Osteocyte (in vitro differentiated cells): Measurements from ENCODE around the gene CSKMT. TPM values are rescaled to one million over a fixed set of nuclear protein-coding genes. Genes with fewer than 3 reads are reported as not detected.

Source experiments
- DNase-seq: peaks from one replicate; pipeline ENCODE4 v3.0.0; 2021; ENCODE audit warnings: mixed read lengths; ENCODE audit not compliant: unreplicated experiment; ENCODE audit errors: extremely low spot score
- H3K27ac Mint-ChIP-seq: one replicate; pipeline ENCODE4 v1.8.0; 2021; ENCODE audit warnings: mild to moderate bottlenecking, mixed read lengths; ENCODE audit not compliant: unreplicated experiment
- H3K27me3 Mint-ChIP-seq: one replicate; pipeline ENCODE4 v1.8.0; 2021; ENCODE audit warnings: mixed read lengths; ENCODE audit not compliant: unreplicated experiment
- H3K36me3 Mint-ChIP-seq: one replicate; pipeline ENCODE4 v1.8.0; 2021; ENCODE audit warnings: mixed read lengths; ENCODE audit not compliant: unreplicated experiment
- H3K4me1 Mint-ChIP-seq: one replicate; pipeline ENCODE4 v1.8.0; 2021; ENCODE audit warnings: mixed read lengths; ENCODE audit not compliant: unreplicated experiment
- H3K4me3 Mint-ChIP-seq: one replicate; pipeline ENCODE4 v1.8.0; 2021; ENCODE audit warnings: mild to moderate bottlenecking, moderate library complexity, mixed read lengths; ENCODE audit not compliant: unreplicated experiment
- H3K9me3 Mint-ChIP-seq: one replicate; pipeline ENCODE4 v1.8.0; 2021; ENCODE audit warnings: mixed read lengths; ENCODE audit not compliant: unreplicated experiment
- CTCF ChIP-seq: fragments of 200-600 bp; sonication (generic); IDR thresholded peaks from 2 replicates; pipeline ENCODE4 v1.5.0; 2021; ENCODE audit warnings: antibody characterized with exemption, mild to moderate bottlenecking, moderate library complexity
- total RNA-seq: library from RNA; stranded (reverse); gene quantifications from 2 replicates; pipeline ENCODE4 v1.2.1, GENCODE V29; 2021

Gene CSKMT
- total RNA-seq, 1 donor from 2014 or later, result 27.3 TPM

- H3K4me3 Mint-ChIP-seq, result peak overlapping the region; percentile 50
- no peaks in the 10 kb centered on the region for H3K9me3 Mint-ChIP-seq
- H3K27me3 Mint-ChIP-seq, result no peaks in the 10 kb centered on the region
- no peak for DNase-seq
- peaks cover 21% of the 10 kb centered on the region for H3K36me3 Mint-ChIP-seq
- H3K27ac Mint-ChIP-seq, result no peak overlapping the region
- no peak for TF ChIP-seq CTCF
- peaks cover 50% of the 10 kb centered on the region for H3K4me1 Mint-ChIP-seq
Measured at GRCh38 chr11:62676698-62677097, 11.6 kb downstream of the CSKMT start.

GRCh38 chr11:62677156-62677555 is 12.0 kb downstream of the CSKMT start:
- no peaks in the 10 kb centered on the region for H3K9me3 Mint-ChIP-seq
- no peak for DNase-seq
- no peak for TF ChIP-seq CTCF
- H3K4me1 Mint-ChIP-seq, result peaks cover 48% of the 10 kb centered on the region
- H3K36me3 Mint-ChIP-seq, result peaks cover 21% of the 10 kb centered on the region
- H3K27me3 Mint-ChIP-seq, result no peaks in the 10 kb centered on the region
- no peak overlapping the region for H3K27ac Mint-ChIP-seq
- peak overlapping the region; percentile 50 for H3K4me3 Mint-ChIP-seq

GRCh38 chr11:62677714-62678113 is 12.6 kb downstream of the CSKMT start:
- H3K27ac Mint-ChIP-seq, result peak overlapping the region; percentile 95
- no peak for DNase-seq
- peaks cover 21% of the 10 kb centered on the region for H3K36me3 Mint-ChIP-seq
- peak overlapping the region; percentile 85 for H3K4me3 Mint-ChIP-seq
- H3K4me1 Mint-ChIP-seq, result peaks cover 43% of the 10 kb centered on the region
- no peaks in the 10 kb centered on the region for H3K9me3 Mint-ChIP-seq
- H3K27me3 Mint-ChIP-seq, result no peaks in the 10 kb centered on the region
- TF ChIP-seq CTCF, result no peak

- H3K4me3 Mint-ChIP-seq, result peak overlapping the region; percentile 85
- no peaks in the 10 kb centered on the region for H3K27me3 Mint-ChIP-seq
- no peak for TF ChIP-seq CTCF
- H3K36me3 Mint-ChIP-seq, result peaks cover 21% of the 10 kb centered on the region
- no peak for DNase-seq
- peak overlapping the region; percentile 95 for H3K27ac Mint-ChIP-seq
- peaks cover 37% of the 10 kb centered on the region for H3K4me1 Mint-ChIP-seq
- no peaks in the 10 kb centered on the region for H3K9me3 Mint-ChIP-seq
Measured at GRCh38 chr11:62678433-62678769, 13.3 kb downstream of the CSKMT start.

- peaks cover 35% of the 10 kb centered on the region for H3K4me1 Mint-ChIP-seq
- no peak for TF ChIP-seq CTCF
- H3K9me3 Mint-ChIP-seq, result no peaks in the 10 kb centered on the region
- H3K4me3 Mint-ChIP-seq, result peak within 1 kb of the TSS; percentile 85
- H3K27ac Mint-ChIP-seq, result peak within 1 kb of the TSS; percentile 95
- H3K27me3 Mint-ChIP-seq, result no peaks in the 10 kb centered on the region
- H3K36me3 Mint-ChIP-seq, result peaks cover 21% of the 10 kb centered on the region
- DNase-seq, result peak; percentile 93
Measured at GRCh38 chr11:62678770-62679696, 13.9 kb downstream of the CSKMT start, which contains the start of gene UBXN1. Gene UBXN1, minus strand, starts transcription at chr11:62679073. Its CDS starts 150 bp downstream, at chr11:62678923.
